GM19468 (cell line): Measurements from ENCODE around the gene IGF1R.

Experiments
- ATAC-seq: cut with Tn5 transposase; IDR thresholded peaks from one replicate; pipeline ENCODE4 v1.9.1; 2021; ENCODE audit warnings: mild to moderate bottlenecking, moderate library complexity, moderate number of reproducible peaks; ENCODE audit not compliant: unreplicated experiment; ENCODE audit errors: extremely low read depth

Gene IGF1R

DNA sequence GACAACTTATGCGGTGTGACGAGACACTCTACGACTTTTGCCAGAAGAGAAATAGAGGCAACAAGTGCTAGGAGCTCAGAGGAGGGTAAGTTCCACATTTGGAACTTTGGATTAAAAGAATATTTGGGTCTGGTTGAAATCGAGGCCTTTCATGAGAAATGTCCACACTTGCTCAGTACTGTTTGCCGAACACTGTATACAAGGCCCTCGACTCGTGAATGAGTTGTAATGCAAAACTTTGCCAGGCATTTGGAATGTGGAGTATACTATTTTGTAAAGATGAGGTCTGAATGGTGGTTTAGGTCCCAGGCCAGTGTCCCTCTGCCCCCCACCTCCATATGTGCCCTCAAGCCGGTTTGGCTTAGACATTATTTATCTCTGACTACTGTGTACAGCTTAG, 73.9 kb downstream of the IGF1R start:
- ATAC-seq = no peak

DNA sequence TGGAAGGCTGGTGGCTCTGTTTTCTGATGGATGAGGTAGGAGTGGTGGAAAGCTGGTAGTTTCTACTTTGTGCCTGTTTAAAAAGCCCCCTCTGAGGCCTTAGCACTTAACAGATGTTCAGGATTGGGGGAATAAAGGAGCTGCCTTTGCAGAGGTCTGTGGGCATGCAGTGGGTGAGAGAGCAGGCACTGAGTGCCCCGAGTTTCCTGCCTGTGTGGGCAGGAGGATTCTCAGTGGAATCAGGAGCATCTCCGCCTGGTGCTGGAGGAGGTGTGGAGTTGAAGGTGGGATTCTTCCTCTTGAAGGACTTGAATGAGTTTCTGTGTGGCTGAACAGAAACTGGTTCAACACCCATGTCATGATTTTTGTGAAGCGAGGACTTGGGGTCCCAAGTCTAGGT, 74.3 kb downstream of the IGF1R start:
- no peak for ATAC-seq

DNA sequence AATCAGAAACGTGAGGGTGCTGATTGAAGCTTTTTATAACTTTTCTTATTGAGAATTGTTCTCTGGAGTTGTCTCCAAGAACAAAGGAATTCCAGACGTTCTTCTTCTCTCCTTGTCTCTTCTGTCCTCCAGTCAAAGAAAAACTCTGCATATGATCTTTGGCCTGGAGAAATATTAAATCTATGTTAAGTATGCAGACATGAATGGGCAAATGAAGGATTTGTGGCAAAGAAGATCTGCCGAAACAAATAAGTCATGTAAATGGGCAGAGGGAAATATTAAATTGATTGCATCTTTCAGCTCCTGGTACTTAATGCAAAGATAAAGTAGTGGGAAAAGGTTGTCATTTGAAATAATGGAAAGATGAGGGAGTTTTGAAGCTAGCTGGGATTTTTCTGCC, 74.9 kb downstream of the IGF1R start:
- ATAC-seq = no peak

DNA sequence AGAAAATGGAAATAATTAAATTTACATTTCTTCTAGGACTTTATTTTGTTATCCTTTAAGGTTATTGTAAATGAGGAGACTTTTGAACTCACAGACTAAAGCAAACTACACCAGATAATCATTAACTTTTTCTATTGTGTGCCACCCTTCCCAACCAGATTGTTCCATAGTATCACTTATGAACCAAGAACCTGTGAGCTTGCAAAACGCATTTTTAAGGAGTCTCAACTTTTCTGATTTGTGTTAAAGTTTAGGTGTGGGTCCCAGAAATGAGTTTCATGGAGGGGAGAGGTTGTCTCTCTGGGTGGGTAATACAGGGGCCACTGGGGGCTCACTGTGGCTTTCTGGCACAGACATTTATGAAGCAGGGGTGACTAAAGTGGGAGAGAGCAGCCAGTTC, 75.7 kb downstream of the IGF1R start:
- ATAC-seq = no peak

DNA sequence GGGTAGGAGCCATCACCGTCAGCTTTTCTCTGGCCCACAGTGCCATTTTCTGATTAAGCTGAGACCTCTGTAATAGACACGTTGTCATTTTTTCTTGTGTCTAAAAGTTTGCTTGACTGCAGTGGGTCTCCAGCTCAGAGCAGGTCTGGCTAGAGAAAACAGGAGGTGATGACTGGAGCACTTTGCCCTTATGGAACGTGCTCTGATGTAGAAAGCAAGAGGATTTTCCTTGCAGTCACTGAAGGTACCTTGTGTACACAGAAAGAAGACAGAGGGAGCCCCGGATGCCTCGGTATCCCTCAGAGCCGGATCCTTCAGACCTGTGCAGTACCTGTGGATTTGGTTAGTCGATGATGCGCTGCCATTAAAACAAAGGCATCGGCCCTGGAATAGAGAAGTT, 76.2 kb downstream of the IGF1R start:
- ATAC-seq = no peak

DNA sequence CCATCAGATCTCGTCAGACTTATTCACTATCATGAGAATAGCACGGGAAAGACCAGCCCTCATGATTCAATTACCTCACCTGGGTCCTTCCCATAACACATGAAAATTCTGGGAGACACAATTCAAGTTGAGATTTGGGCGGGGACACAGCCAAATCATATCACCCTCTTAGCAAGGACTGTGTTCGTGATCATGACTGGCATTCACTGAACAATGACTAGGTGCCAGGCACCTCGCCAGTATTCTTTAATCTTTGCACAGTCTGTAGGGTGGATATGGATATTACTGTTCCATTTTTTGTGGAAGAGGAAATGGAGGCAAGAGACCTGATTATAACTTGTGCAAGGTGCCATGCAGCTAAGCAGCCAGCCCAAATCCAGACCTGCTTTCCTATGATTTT, 77.5 kb downstream of the IGF1R start:
- no peak for ATAC-seq

DNA sequence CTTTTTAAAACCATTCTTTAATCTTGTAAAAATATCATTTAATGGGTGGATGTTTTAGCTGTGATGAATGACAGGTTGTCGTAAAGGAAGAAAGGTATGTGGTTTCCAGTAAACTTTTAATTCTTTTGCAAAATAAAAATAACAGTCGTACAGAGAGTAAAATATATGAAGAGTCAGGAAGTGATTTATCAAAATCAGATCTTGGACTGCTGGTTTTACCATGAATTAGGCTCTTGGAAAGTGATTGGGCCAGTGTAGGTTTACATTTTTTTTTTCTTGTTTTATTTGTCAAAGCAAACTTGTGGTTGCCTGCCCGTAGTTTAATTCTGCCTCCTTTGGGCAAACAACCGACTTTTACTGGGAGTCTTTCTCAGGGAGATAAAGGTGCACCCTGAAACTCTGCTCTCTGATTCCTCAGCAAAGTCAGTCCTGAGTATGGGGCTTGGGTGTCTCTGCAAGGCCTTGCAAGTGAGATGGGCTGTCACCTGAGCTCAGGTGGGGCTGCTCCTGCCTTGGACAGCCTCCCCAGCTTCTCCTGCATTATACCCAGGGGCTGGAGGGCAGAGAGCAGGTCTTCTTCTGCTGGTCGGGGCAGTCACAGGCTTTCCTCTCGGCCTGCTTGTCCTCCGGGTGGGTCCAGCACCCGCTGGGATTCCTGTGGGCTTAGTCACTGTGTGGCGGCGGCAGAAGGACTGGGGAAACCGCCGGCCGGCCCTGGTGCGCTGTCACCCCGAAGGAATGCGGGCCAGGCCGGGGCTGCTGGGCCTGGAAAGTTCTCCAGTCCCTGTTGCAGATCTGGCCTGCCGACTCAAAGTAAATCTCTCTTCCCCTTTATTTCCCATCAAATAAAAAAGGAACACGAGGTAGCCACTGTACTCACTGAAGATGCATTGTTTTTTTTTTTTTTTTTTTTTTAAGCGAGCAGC, 79.0 kb downstream of the IGF1R start:
- ATAC-seq = no peak

DNA sequence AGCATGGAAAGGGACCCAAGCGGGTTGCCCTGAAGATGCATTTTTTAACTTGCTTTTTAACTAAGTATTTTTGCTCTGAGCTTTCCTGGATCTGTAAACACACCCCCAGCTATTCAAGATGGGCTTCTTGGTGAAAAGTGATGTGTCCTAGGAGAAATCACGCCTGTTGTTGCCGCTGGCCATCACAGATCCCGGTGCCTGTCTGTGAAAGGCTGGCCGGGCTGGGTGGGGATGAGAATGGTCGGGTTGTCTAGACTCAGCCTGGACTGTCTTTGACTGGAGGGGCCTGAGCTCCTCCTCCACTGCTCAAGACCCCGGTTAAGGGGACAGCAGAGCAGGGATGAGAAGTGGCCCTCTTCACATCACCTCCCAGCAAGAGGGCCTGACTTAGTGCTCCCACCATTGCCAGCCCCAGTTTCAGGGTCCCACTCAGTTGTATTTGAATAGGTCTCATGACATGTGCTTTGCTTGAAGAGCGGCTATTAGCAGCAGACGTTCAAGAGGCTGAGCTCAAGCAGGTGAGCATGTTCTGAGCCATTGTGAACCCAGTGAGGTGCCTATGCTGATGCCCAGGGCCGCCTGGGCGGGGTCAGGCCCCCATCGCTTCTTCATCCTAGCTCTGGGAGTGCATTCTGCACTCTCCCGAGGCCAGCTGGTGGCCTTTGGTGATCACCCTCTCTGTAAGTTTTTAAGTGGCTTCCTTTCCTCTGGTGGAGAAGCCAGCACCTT, 79.9 kb downstream of the IGF1R start:
- ATAC-seq = no peak

DNA sequence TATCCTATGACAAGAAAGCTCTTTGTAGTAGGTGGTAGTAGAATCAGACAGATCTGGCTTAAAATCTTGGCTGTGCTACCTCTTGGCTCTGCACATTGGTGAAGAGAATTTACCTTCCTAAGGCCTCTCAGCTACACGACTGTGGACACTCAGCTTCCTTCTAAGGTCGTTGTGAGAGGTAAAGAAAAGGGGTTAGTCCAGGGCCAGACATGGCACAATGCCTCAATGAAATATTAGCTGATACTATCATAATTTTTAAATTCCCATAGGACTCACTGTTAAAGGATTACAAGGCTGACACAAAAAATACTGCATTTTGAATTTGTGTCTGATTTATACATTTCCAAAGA, 80.4 kb downstream of the IGF1R start:
- no peak for ATAC-seq

DNA sequence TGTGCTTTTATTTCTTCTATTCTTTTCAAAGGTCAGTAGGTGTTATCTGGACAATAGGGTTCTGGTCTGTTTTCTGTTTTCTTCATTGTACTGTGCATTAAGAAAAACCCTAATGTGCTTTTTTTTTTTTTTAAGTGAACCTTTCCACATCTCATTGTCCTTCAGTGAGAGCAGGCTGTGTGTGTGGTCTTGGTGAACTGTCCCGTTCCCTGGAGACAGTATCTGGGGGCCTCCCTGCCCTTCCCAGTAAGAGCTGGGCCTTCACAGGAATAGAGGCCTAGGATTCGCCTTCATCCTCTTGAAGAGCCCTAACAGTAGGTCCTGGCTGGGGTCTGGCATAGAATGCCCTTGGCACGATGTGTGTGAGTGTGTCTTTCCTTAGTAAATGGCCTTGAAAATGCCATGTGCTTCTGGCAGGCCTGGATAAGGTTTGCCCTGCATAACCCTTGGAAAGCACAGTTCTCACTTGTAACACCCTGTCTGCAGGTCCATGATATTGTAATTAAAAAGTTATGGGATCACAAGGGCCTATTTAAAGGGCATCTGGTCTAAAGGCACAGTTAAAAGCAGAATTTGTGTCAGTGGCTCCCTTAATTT, 81.2 kb downstream of the IGF1R start:
- ATAC-seq = no peak

DNA sequence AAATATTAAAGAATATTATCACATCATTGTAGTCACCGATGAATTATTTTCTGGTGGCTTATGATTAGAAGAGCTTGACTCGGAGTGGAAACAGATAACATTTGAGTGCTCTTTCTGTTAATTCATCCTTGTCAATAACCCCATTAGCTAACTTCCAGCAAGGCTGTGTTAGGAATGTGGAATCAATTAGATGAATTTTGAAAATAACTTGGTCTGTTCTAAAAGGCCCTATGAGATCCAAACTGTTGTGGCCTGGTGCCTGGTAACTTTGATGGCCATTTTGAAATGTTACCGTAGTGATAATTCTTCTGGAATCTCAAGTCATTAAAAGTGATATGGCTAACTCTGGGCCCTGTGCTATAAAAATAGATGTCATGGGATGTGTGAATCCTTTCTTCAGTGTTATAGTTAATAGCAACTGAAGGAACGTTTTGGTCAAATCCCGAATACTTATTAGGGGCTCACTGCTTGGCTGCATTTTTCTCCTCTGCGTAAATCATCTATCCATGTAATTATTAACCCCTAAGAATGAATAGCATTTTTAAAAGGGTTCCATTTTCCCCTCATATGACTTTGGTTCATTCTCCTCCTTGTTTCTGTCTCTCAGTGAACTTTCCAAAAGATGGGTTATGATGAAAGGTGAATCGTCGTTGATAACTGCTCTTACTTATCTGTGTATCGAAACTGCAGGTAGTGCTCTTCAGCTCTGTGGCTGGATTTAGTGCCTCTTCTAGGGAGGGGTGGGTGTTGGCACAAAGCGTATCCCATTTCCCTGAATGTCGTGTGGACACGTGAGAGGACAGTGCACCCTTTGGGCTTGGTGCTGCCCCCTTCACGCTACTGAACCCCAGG, 82.7 kb downstream of the IGF1R start:
- ATAC-seq = no peak

DNA sequence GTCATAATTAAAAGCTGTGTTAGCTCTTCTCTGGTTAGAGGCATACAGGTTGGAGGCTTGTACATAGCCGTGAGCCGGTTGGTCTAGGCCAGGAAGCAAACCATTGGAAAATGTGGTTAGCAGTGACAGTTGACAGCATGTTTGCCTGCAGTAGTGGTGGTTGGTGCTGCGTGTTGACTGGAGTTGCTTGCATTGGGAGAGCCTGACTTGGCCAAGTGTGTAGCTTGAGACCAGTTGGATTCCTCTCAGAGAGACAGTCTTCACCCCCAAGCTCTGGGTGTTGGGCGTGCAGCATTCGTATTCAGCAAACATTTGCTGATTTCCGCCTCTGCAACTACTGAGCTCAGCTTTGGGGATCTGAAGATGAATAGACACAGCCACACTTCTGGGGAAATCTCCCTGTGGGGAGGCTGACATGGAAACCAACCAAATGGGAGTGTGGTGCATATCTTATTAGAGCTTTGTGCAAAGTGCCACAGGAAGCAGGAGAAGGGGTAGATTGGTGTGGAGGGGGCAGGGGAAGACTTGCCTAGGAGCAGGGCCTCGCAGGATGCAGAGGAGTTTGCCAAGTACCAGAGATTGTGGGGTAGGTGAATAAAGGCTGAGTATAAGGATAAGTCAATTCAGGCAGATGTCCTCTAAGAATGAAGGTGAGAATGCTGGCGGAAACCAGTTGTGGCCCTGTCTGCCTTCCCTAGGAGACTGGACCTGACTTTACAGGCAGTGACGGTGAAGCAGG, 83.5 kb downstream of the IGF1R start:
- ATAC-seq = no peak

DNA sequence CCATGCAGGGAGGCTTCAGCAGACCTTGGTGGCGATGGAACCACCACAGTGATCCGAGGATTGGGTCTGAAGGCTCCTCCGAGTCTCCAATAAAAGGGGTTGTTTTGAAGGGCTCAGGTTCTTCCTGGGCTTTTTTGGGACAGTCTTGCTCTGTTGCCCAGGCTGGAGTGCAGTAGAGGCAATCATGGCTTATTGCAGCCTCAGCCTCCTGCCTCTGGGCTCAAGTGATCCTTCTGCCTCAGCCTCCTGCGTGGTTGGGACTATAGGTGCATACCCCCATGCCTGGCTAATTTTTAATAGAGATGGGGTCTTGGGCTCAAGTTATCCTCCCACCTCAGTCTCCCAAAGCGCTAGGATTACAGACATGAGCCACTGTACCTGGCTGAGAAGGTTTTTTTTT, 84.8 kb downstream of the IGF1R start:
- ATAC-seq = no peak

DNA sequence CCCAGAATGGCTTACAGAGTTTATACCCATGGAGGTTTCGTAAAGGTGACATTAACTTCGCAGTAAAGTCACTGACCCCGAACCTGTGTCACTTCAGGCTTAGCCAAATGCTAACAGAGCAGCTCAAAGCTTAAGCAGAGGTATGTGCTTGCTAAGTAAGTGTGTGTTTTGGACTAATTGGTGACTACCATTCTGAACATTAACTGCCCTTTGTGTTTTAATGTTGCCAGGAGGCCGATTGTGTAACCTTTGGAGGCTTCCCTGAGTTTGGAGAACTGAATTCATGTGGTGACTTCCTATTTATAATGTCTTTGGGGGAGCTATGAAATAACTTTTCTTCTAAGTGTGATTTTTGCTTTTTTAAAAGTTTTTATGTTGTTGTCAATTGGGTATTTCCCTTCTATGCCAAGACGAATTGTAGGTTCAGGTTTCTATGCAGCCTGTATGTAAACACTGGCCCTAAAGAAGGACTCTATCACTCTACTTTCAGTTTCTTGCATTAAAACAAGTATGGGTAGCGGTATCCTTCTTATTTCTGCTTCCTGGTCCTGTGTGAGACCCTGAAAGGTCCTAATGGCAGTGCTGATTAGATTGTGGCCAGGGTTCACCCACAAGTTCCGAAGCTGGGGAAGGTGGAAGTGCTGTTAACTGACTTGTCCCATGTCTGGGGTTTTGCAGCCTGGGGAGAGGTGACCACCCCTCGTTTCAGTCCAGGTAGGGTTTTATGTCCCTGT, 86.3 kb downstream of the IGF1R start:
- no peak for ATAC-seq

DNA sequence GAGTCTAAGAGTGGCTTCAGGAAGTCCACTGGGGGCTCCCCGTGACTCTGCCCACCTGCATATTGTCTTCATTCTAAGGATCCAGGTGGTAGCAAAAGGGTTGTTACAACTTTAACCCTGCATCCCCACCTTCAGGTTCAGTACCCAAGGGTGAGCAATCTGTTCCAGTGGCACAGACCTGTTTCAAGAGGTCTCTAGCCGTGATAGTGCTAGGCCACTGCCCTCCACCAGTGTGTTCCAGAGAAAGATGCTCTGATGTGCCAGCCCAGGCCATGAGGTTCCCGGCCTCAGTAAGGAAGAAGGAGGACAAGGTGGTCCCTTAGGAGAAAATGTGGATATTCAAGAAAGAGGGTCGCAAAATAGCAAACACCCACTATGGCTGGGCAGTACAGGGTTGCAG, 87.0 kb downstream of the IGF1R start:
- ATAC-seq = no peak

DNA sequence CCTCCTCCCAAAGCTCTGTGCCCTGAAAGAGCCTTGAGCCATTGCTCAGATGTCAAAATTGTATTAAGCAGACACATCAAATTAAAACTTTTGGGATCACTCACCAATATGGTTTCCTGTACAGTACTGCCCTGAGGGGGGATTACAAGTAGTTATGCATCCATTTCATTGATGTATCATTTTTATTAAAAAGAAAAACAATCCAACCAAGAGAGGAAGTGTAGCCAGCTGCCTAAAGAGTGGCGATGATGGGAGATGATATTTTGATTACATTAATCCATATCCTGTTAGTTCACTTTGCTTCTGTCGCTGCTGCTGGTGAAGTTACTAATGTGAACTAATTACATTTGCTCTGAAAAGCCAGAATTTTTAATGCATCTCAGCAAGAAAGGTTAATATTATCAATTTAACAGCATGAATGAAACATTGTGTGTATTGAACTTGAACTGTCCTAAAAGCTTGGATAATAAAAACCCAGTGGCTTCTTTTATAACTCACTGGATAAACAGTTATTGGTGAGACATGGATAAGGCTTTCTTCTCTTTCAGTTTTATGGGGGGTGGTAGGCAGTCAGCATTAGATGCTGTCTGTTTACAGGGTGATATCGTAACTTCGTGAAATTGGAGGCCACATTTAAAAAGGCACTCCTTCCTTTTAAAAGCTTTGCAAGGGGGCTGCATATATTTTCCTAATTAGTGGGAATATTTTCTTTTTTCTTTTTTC, 87.7 kb downstream of the IGF1R start:
- ATAC-seq = no peak

DNA sequence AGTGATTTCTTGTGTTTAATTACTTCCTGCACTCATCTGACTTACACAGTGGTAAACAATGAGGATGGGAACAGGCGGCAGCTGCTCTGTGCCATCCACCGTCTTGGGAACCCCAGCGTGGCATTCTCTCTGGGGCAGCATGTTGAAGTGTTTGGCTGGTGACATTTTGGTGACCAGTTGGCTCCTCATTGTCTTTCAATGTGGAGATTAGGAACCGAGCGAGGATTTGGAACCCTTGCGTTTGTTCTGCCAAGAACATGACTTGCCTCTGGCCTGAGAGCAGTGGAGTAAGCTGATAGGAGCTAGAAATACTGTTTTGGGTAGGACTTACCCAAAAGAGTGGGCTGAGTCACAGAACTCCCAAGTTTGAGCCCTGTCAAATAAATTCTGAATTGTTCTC, 88.8 kb downstream of the IGF1R start:
- ATAC-seq = no peak

DNA sequence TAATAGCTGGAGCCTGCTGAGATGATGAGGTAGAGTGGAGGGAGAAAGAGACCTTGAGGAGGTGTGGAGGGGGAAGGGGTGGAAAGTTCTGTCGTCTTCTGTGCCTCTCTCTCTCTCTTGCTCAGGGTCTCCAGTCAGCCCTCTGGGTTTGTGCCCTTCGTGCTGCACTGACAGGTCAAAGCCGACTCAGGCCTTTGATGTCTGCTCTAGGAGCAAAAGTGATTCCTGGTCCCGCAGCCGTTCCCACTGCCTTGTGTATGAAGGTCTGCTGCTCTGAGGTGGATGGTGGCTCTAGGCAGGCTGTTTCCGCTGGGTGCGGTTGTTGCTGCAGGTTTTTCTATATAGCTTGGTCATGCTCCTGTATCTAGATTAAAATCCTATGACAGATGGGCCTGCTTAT, 89.4 kb downstream of the IGF1R start:
- ATAC-seq = no peak
